Anterior cingulate cortex (tissue), 58 donors: ENCODE measurements around the gene CSKMT.
"Not testable (repeated sequence)": the region's sequence is repeated elsewhere in the genome, so short reads cannot be mapped to it uniquely, and the experiment has no call there.

Experiments used
- DNase-seq, 58 donors: peaks; one replicate each; lab custom pipeline; 2025; lab: John Stamatoyannopoulos, UW

The CSKMT gene

DNA sequence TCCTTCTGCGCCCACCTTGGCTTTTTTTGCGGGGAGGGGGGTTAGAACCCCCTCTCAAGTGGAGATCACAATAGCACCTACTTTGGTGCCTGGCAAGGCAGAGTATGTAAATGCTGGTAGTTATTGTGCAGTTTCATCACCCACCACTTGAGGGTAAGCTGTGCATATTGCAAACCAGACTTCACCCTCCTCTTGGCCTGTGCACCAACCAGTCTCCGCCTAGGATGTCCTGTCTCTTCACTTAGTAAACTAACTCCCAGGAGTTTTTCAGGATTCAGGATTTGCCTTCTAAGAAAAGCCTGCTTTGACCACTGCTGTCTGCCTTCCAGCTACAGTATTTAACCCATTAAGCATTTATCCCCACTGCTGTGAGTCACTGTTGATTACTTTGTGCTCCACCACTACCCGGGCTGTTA, 15.7 kb downstream of the CSKMT start:
- peak in 3 of 58 donors; percentile 16 to 25 (median 16) for DNase-seq

DNA sequence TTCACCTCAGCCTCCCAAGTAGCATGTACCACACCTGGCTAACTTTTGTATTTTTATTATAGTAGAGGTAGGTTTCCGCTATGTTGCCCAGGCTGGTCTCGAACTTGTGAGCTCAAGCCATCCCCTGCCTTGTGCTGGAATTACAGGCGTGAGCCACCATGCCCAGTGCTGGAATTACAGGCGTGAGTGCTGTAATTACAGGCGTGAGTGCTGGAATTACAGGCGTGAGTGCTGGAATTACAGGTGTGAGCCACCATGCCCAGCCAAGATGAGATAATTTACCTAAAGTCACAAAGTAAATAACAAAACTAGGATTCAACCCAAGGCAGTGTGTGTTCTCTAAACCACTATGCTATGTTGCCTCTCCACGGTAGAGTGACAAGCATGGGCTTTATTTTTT, 17.4 kb downstream of the CSKMT start:
- no peak for DNase-seq

DNA sequence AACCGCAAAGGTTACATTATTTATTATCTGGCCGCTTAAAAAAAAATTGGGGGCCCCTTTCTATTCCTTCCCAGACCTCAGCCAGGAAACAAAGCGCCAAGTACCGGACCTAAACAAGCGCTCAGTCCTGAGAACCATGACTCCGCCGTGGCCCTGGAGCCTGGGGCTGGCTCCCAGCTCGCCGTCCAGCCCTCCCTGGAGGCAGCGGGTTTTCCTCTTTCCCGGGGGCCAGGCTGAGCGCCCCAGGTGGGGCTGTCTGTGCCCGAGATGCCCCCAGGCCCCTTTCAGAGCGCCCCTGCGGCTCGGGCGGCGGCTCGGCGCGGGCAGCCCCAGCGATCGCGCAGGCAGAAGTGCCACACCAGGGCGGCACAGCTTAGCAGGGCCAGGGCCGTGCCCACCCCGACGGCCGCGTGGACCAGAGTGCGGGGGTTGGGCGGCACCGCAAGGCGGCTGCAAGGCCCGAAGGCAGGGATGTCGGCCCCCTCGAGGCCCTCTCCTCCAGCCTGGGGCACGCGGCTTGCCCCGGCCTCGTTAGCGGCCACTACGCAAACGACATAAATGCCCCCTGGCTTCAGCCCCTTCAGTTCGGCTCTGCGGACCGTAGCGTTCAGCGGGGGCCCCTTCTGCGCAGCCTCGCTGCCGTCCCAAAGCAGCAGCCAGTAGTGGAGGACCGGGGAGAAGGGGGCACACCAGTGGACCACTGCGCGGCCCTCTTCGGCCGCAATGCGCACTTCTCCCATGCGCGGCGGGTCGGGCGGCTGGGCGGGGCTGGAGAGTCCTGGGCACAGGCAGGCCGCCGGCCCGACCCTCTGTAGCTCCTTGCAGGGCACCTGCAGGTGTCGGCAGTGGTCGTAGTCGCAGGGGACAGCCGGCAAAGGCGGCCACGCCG, 22.6 kb downstream of the CSKMT start:
- no peak for DNase-seq

DNA sequence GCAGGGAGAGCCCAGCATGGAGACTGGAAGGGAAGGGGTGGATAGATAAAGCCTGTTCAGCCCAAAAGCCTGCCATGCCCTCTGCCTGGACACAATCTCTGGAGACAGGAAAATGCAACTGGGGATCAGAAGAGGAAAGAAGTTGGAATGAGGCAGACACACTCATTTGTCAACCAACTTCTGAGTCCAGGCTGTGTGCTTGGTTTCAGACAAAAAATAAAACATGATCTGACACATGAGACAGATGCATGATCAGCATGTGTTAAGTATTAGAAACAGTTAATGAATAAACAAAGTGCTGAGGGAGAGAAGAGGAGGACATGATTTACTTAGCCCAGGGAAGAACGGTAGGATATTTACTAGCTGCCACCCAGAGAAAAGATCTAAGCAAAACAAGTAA, 23.4 kb downstream of the CSKMT start:
- DNase-seq: no peak

DNA sequence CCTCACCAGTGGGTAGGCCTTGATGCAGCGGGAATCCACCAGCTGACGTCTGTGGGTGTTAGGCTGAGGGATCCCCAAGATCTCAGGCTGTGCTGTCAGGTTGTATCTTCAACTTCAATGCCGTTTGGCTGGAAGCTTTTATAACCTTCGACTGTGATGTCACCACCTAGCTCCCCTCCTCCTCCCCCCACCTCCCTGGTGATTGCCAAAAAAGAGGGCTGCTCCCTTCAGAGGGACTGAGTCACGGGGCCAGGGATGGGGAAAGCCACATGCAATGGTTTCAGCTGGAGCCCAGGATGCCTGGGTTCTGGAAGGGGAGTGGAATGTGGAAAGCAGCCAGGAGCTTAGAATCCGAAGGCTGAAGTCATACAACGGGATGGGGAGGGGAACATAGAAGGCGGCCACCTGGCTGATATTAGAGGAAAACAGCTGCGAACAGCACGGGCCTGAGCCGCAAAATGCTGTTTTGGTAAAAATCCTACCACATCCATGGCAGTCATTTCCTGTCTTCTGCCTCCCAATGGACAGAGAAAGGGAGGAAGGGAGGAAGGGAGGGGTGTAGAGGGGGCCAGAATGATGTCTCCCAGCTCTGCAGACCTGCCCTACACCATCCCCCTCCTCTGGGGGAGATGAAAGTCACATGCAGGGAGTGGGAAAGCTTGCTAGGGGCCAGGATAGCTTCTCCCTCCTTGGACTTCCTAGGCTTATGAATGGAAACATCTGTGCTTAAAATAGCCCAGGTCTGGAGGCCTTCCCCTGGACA, 24.5 kb downstream of the CSKMT start, which contains the start of gene LRRN4CL:
TSS of gene LRRN4CL (minus strand) at position 110 of the 763 bp plus-strand sequence. CDS start 1,022 bp downstream, outside the sequence.
- peak in 23 of 58 donors; percentile 11 to 79 (median 29) for DNase-seq

DNA sequence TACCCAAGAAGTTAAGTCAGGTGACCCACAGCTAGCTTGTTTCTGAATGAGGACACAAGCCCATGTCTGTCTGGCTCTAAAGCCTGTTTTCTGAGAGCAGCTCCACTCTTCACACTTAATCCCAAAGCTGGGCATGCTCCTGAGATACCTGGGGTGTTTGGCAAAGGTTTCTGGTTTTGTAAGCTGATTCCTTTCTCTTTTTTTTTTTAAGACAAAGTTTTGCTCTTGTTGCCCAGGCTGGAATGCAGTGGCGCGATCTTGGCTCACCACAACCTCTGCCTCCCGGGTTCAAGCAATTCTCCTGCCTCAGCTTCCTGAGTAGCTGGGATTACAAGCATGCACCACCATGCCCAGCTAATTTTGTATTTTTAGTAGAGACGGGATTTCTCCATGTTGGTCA, 28.5 kb downstream of the CSKMT start:
- DNase-seq: not testable (repeated sequence)

DNA sequence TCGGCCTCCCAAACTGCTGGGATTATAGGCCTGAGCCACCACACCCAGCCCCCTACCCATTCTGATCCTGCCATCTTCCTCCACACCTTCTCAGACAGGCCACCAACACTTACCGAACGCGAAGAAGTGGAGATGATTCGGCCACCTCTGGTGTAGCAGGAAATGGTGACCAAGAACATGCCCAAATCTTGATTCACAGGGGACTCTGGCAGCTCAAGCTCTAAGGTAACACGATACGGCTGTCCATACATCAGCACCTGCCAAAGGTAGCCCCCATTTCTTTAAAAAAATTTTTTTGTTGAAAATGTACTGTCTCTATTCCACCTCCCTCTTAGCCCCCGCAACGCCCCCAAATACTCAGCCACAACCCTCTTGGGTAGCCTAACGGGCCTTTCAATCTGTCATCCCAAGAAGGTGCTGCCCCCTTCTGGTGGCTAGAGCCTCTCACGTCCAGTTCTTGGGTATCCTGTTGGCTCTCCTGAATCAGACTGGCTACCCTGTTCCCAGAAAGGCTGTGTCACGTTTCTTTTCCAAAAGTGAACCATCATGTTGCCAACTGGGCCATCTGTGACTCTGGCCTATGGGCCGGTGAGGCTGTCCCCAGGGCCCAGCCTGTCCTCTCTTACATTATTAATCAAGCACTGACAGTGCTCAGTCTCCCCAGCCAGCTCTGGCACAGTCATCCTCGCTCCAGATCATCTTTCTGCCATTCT, 29.5 kb downstream of the CSKMT start:
- peak in 45 of 58 donors; percentile 11 to 71 (median 40) for DNase-seq

DNA sequence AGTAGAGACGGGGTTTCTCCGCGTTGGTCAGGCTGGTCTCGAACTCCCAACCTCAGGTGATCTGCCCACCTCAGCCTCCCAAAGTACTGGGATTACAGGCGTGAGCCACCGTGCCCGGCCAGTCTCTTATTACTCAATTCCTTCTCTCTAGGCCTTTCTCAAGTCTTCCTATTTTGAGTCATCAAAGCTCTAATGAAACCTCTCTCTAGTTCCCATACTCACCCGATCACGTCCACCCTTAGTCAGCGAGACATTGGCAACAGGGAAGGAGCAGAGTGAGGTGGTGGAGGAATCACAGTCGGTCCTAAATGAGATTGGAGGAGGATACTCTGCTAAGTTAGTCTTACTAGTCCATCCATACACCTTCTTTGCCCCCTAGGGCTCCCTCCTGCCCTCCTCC, 37.1 kb downstream of the CSKMT start:
- no peak for DNase-seq

DNA sequence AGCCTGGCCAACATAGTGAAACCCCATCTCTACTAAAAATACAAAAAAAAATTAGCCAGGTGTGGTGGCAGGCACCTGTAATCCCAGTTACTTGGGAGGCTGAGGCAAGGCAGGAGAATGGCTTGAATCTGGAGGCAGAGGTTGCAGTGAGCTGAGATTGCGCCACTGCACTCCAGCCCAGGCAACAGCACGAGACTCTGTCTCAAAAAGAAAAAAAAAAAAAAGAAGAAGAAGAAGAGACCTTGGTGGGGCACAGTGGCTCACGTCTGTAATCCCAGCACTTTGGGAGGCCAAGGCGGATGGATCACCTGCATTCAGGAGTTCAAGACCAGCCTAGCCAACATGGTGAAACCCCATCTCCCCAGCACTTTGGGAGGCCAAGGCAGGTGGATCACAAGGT, 38.8 kb downstream of the CSKMT start:
- DNase-seq: not testable (repeated sequence)

DNA sequence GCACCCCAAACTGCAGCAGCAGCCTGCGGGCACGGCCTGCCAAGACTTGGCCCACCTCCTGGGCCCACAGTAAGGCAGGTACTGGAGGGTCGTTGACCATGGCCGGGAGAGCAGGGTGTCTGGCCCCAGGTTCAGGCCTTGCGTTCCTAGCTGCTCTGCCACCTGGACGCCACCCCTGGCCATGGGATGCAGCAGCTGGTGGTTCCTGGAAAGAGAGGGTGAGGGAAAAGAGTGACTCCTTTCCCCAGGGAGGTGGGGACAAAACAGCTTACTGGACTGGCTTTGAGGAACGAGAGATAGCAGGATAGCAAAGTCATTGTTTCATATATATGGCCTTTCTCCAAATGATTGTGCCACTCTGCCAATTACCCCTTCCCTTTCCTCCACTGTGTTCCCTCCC, 40.3 kb downstream of the CSKMT start:
- no peak for DNase-seq

DNA sequence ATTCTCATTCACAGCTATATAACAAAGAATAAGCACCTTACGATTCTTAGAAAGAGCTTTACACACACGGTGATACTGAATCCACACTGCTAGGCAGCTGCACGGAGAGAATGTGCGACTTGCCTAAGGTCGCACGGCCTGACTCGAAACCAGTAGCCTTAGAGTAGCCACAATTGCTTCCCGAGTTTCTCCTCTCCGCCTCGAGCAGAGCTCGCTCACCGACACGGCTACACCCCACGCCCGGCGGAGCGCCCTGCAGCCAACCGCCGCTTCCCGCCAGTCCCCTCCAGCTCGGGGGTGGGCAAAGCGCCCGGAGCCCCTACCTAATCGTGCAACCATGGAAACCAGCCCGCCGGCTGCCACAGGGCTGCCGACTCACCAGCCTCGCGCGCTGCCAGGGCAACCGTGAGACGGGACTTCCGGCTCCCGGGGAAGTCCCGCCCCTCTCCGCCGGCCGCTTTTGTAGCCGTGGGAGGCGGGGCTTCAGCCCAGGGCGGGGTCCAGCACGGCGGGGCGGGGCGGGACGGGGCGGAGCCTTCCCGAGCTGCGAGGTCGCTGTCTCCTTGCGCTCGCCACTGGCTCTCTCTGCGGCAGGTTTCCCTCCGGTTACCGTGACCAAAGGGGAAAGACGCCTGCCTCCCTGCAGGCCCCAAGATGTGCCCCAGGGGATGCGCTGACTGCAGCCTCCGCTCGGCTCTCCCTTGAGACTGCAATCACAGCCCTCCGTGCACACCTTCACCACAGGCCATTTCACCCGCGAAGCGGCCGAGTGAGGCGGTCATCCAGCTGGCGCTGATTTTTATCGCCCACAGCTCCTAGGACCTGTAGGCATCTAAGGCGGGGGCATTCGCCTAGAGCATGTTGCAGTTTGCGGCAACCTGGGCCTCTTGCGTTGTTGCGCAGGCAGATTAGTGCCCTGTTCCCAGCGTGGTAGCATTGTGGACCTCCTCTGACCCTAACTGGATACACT, 41.1 kb downstream of the CSKMT start:
- DNase-seq: peak; percentile 51 to 98 (median 92)

DNA sequence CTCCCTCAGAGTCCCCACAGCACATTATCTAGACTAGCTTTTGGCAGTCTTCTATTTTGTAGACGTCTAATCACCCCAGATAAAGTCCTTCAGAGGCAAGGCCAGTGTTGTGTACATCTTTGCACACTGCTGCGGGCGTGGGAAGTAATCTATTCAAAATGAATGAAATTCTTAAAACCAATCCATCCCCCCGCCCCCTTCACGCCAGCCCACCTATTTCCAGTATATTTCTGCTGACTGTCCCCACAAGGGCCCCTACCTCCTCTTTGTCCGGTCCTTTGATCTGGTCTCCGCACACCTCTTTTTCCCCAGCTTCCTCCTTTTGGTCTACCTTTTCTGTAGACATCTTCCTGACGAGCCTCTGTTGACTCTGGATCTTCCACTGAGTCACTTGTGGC, 41.7 kb downstream of the CSKMT start:
- DNase-seq: peak in 1 of 58 donors; percentile 35

DNA sequence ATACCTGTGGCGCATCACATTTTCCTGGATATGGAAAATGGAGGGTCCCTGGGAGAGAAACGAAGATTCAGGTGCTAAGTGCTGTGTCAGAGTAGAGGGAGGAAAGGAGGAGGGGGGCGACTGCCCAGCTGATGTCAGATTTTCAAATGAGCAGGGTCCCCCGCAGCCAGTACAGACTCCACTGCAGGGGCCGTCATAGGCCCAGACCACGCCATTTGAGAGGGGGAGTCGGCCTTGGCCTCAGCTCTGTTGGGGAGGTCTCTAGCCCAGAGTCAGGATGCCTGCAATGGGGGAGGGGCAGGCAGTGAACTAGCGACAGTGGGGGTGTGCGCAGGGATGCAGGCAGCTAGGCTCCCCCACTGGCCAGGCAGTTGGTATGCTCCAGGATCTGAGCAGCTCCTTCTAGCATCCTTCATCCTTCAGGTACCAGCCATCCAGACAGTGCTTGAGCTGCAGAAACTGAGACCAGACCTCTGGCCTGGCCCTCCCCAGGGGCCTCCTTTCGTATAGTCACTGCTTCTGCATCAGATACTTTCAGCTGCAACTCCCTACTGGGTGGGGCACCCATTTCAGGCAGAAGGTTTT, 42.3 kb downstream of the CSKMT start, which contains the start of the genes BSCL2 and GNG3:
TSS of gene BSCL2 (minus strand) at position 148 of the 585 bp plus-strand sequence. CDS start 229 bp downstream, outside the sequence.
TSS of gene GNG3 (plus strand) at position 400 of the 585 bp plus-strand sequence. CDS start 620 bp downstream, outside the sequence.
- DNase-seq: peak; percentile 26 to 97 (median 84)

DNA sequence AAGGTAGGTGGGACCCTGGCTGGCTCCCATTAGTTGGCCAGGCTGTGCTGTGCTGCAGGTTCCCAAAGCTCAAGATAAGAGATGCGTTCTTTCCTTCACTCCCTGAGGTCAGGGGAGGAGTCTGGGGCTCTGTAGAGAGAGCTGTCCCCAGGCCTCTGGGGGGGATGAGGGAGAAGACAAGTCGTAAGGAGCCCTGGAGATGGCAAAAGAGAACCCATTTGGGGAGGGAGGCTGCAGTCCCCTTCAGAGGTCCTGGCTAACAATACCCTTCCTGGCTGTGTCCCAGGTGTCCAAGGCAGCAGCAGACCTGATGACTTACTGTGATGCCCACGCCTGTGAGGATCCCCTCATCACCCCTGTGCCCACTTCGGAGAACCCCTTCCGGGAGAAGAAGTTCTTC, 43.3 kb downstream of the CSKMT start:
- DNase-seq: peak in 7 of 58 donors; percentile 7 to 45 (median 22)

DNA sequence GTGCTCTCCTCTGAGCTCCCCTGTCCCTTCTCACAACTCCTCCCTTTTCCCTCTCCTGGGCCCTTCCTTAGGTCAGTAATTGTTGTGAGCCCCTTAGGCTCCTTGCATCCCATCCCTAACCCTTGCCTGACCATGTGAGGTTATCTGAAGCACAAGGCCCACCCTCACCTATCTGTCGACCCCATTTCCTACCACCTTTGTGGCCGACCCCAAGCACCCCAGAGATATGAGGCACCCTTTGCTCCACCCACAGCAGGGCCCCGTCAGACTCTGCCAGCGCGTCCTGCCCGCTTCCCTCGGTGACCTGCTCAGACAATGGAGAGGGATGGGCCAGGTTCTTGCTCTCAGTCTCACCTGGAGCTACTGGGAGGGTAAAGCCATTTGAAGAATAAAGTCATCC, 43.7 kb downstream of the CSKMT start:
- peak in 8 of 58 donors; percentile 37 to 54 (median 50) for DNase-seq

DNA sequence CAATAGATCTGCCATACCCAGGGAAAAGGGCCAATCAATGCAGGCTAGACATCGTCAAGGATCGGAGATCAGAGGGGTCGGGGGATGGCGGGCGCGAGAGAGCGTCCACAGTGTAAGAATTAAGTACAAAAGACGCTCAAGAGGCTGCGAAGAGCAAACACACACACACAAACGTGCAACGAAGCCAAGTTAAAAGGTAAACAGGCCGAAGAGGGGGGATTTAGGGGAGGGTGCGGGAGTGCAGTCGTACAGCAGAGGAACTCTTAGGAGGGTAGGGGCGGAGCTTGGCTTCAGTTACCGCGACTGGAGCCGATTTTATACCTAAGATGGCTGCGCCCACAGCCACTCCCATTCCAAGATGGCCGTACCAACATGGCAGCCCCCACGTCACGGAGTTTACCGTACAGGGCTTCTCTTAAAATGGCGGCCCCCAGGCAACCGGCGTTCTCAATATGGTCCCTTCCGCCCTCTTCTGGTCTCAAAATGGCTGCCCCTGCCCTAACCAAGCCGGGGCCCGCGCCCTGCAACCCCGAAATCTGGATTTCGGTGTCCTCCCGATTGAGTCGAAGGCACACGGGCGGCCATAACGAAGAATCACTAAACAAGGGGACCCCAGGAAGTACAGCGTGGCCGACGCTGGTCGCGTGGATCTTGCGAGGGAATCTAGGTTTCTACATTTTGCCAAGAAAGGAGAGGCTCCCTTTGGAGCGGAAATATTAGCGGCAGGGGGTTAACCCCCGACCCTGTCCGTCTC, 44.3 kb downstream of the CSKMT start:
- peak; percentile 71 to 98 (median 94) for DNase-seq

DNA sequence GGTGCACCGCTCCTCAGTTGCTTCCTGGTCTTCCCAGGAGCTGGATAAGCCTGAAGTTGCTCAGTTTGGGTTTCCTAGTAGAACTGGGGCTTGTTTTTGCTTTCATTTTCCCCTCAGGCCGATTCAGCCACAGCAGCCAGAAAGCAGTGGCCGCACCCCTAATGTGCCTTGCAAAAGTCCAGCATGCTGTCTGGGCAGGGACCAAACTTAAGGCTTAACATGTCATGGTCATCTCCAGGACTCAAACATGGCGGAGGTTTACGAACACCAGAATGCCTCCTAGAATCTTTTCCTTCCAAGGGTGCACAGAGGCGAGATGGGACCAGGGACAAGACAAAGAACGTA, 44.9 kb downstream of the CSKMT start:
- DNase-seq: peak in 3 of 58 donors; percentile 34 to 74 (median 57)

DNA sequence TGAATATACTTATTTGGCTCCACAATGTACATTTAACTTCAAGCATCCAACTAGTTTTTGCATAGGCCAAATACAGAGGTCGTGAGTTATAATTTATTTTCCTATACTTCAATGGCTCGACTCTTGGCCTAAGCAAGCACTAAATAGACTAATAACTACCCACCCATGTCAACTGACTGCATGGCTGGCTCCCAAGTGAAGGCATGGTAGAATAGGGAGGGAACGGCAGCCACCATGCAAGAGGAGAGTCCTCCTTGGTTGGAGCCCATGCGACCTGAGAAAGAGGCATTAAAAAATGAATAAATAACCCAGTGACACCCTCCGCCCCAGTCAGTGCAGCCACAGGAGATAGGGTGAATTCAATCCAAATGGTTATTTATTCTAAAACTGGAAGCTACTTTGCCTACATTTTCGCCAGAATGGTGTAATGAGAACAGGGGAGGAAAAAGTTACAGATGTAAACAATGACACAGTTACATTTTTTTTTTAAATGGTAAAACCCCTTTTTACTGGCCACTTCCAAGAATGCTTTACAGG, 47.2 kb downstream of the CSKMT start:
- DNase-seq: no peak
